ENCODE results near the gene ADCY9.
"Not testable (repeated sequence)": the region's sequence is repeated elsewhere in the genome, so short reads cannot be mapped to it uniquely, and the experiment has no call there.

ADCY9 gene

GRCh38 chr16:4116325-4117249 lies at the start of gene ADCY9:
Gene ADCY9 (minus strand): TSS chr16:4116442. CDS start chr16:4115442, 1,000 bp downstream.
- peak; percentile 90 for DNase-seq

GRCh38 chr16:4160658-4161430 lies 44.6 kb upstream of the ADCY9 start:
- DNase-seq = no peak

- no peak for DNase-seq
Measured at GRCh38 chr16:4159726-4160125, 43.5 kb upstream of the ADCY9 start.

GRCh38 chr16:4158143-4159093 lies 42.2 kb upstream of the ADCY9 start:
- no peak for DNase-seq

- no peak for DNase-seq
Measured at GRCh38 chr16:4157376-4157825, 41.2 kb upstream of the ADCY9 start.

GRCh38 chr16:4156503-4156902 lies 40.3 kb upstream of the ADCY9 start:
- not testable (repeated sequence) for DNase-seq

GRCh38 chr16:4153364-4153763 lies 37.1 kb upstream of the ADCY9 start:
- DNase-seq = not testable (repeated sequence)

- DNase-seq = no peak
Measured at GRCh38 chr16:4152267-4152666, 36.0 kb upstream of the ADCY9 start.

- no peak for DNase-seq
Measured at GRCh38 chr16:4147236-4147635, 31.0 kb upstream of the ADCY9 start.

- DNase-seq = no peak
Measured at GRCh38 chr16:4142268-4142667, 26.0 kb upstream of the ADCY9 start.

GRCh38 chr16:4141604-4142003 lies 25.4 kb upstream of the ADCY9 start:
- no peak for DNase-seq

GRCh38 chr16:4140652-4141051 lies 24.4 kb upstream of the ADCY9 start:
- DNase-seq = peak; percentile 62

GRCh38 chr16:4139968-4140367 lies 23.7 kb upstream of the ADCY9 start:
- no peak for DNase-seq

GRCh38 chr16:4138713-4139112 lies 22.5 kb upstream of the ADCY9 start:
- no peak for DNase-seq

GRCh38 chr16:4137438-4137837 lies 21.2 kb upstream of the ADCY9 start:
- no peak for DNase-seq

- no peak for DNase-seq
Measured at GRCh38 chr16:4136229-4136813, 20.1 kb upstream of the ADCY9 start.

GRCh38 chr16:4135537-4135936 lies 19.3 kb upstream of the ADCY9 start:
- no peak for DNase-seq

GRCh38 chr16:4133897-4134372 lies 17.7 kb upstream of the ADCY9 start:
- no peak for DNase-seq

GRCh38 chr16:4131621-4132020 lies 15.4 kb upstream of the ADCY9 start:
- no peak for DNase-seq

- no peak for DNase-seq
Measured at GRCh38 chr16:4124535-4125294, 8.5 kb upstream of the ADCY9 start.

GRCh38 chr16:4123616-4124300 lies 7.5 kb upstream of the ADCY9 start:
- DNase-seq = no peak

All from NCI-H345 (cell line).